Activated T-cell treated with anti-CD3 and anti-CD28 coated beads, Interleukin-2, amount 50 U/mL, for 4 hours (primary cell): ENCODE results near the gene PPM1H. TPM values are rescaled to one million over a fixed set of nuclear protein-coding genes. Genes with fewer than 3 reads are reported as not detected.
A peak's percentile ranks its signal among the peaks of the same experiment; 100 is the strongest.
"Not testable (repeated sequence)": the region's sequence is repeated elsewhere in the genome, so short reads cannot be mapped to it uniquely, and the experiment has no call there.

Source experiments
- ATAC-seq, 2 donors: fragments of 200-7000 bp; cut with Tn5 transposase; one replicate each; pipeline ENCODE4 v1.10.0; 2021
- DNase-seq: peaks from one replicate; pipeline ENCODE4 v3.0.0-alpha.2; 2020
- H3K27me3 Mint-ChIP-seq: one replicate; pipeline ENCODE4 v1.8.0; 2021; ENCODE audit warnings: low read depth, mixed read lengths
- H3K36me3 Mint-ChIP-seq: one replicate; pipeline ENCODE4 v1.8.0; 2022; ENCODE audit warnings: mixed read lengths; ENCODE audit not compliant: insufficient read depth
- H3K4me1 Mint-ChIP-seq: one replicate; pipeline ENCODE4 v1.8.0; 2021; ENCODE audit warnings: low read depth, mixed read lengths
- H3K4me3 Mint-ChIP-seq: one replicate; pipeline ENCODE4 v1.8.0; 2021; ENCODE audit warnings: mild to moderate bottlenecking, moderate library complexity, mixed read lengths
- H3K9me3 Mint-ChIP-seq: one replicate; pipeline ENCODE4 v1.8.0; 2021; ENCODE audit warnings: mixed read lengths
- total RNA-seq, 3 donors: library from RNA; stranded (reverse); gene quantifications; one replicate each; pipeline ENCODE4 v1.2.1, GENCODE V29; 2021

PPM1H gene, protein sequence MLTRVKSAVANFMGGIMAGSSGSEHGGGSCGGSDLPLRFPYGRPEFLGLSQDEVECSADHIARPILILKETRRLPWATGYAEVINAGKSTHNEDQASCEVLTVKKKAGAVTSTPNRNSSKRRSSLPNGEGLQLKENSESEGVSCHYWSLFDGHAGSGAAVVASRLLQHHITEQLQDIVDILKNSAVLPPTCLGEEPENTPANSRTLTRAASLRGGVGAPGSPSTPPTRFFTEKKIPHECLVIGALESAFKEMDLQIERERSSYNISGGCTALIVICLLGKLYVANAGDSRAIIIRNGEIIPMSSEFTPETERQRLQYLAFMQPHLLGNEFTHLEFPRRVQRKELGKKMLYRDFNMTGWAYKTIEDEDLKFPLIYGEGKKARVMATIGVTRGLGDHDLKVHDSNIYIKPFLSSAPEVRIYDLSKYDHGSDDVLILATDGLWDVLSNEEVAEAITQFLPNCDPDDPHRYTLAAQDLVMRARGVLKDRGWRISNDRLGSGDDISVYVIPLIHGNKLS
- total RNA-seq = under 1 TPM; 0.03 to 0.25 (median 0.19) TPM

- Mint-ChIP-seq H3K36me3 (no peaks in the 10 kb centered on the region), H3K9me3 (no peaks in the 10 kb centered on the region), H3K4me3 (peak within 1 kb of the TSS; percentile 78), H3K4me1 (peaks cover 13% of the 10 kb centered on the region), H3K27me3 (peaks cover 44% of the 10 kb centered on the region)
- DNase-seq (no peak), ATAC-seq (peak; percentile 72 to 73)
These were observed at the start of gene PPM1H for GRCh38 chr12:62934799-62935674. Gene PPM1H (minus strand): TSS chr12:62935150. CDS start chr12:62934736, 414 bp downstream.

GRCh38 chr12:62983594-62983993 lies 48.6 kb upstream of the PPM1H start:
- no peaks in the 10 kb centered on the region for H3K9me3 Mint-ChIP-seq
- H3K4me1 Mint-ChIP-seq = no peaks in the 10 kb centered on the region
- ATAC-seq (no peak), DNase-seq (no peak)
- H3K27me3 Mint-ChIP-seq = no peaks in the 10 kb centered on the region
- H3K4me3 Mint-ChIP-seq = no peak overlapping the region
- no peaks in the 10 kb centered on the region for H3K36me3 Mint-ChIP-seq

- DNase-seq (no peak), ATAC-seq (no peak)
- no peaks in the 10 kb centered on the region for H3K4me1 Mint-ChIP-seq
- H3K4me3 Mint-ChIP-seq = no peak overlapping the region
- no peaks in the 10 kb centered on the region for H3K27me3 Mint-ChIP-seq
- H3K36me3 Mint-ChIP-seq = no peaks in the 10 kb centered on the region
- no peaks in the 10 kb centered on the region for H3K9me3 Mint-ChIP-seq
These were observed 43.8 kb upstream of the PPM1H start for GRCh38 chr12:62978768-62979167.

- no peaks in the 10 kb centered on the region for H3K9me3 Mint-ChIP-seq
- no peak for ATAC-seq
- no peaks in the 10 kb centered on the region for H3K36me3 Mint-ChIP-seq
- no peaks in the 10 kb centered on the region for H3K27me3 Mint-ChIP-seq
- DNase-seq = no peak
- no peaks in the 10 kb centered on the region for H3K4me1 Mint-ChIP-seq
- no peak overlapping the region for H3K4me3 Mint-ChIP-seq
These were observed 42.9 kb upstream of the PPM1H start for GRCh38 chr12:62977883-62978282.

DNA sequence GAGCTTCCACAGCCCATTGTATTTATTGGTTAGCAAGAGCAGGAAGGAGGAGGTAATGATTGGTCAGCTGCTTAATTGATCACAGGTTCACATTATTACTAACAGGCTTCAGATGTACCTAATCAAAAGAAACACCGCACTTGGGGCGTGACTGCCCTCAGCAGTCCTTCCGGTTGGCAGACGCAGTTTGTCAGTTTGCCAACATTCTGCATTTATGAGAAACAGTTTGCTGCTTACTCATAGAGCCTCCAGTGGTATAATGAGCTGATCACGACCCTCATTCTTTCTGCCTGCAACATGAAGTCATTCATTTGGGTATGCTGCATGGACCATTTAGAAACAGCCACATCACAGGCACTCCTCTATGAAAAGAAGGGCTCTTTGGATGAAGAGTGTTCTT lies 42.5 kb upstream of the PPM1H start:
- H3K27me3 Mint-ChIP-seq = no peaks in the 10 kb centered on the region
- DNase-seq (no peak), ATAC-seq (no peak)
- H3K4me3 Mint-ChIP-seq = no peak overlapping the region
- H3K36me3 Mint-ChIP-seq = no peaks in the 10 kb centered on the region
- H3K9me3 Mint-ChIP-seq = no peaks in the 10 kb centered on the region
- no peaks in the 10 kb centered on the region for H3K4me1 Mint-ChIP-seq

GRCh38 chr12:62976110-62976662 lies 41.2 kb upstream of the PPM1H start:
- Mint-ChIP-seq H3K4me1 (no peaks in the 10 kb centered on the region), H3K9me3 (no peaks in the 10 kb centered on the region), H3K4me3 (no peak overlapping the region), H3K36me3 (no peaks in the 10 kb centered on the region), H3K27me3 (no peaks in the 10 kb centered on the region)
- ATAC-seq = no peak
- DNase-seq = no peak

DNA sequence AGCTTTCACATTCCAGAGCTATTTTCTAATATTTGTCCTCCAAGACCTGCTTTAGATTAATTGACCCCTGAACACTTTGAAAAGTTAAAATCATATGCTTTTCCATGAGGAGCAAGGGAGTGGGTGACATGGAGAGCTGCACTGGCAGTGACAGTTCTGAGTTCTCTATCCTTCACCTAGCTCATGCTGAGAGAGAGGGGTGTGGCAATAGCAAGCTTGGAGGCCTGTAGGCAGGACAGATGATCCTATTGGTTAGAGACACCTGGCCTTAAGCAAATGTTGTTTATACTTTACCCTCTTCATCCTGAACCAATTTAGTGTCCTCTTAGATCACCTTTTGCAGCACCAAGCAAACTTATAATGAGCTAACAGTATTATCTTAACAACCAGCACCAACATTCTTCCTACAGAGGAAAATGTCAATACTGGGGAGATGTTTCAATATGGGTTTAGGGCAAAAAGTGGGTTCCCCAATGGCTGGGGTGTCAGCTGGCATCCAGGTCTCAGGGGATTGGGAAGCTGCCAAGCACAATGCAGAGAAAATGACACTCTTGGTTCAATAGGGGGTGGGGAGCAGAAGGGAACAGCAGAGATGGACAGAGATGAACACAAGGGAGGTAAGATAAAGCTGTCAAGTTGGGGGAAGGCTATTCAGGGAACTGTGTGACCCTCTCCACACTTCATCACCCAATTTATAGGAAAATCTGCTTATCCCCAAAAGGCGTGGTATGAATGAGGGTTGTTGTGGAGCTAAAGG lies 37.0 kb upstream of the PPM1H start:
- H3K4me1 Mint-ChIP-seq = no peaks in the 10 kb centered on the region
- H3K36me3 Mint-ChIP-seq = no peaks in the 10 kb centered on the region
- no peaks in the 10 kb centered on the region for H3K27me3 Mint-ChIP-seq
- no peaks in the 10 kb centered on the region for H3K9me3 Mint-ChIP-seq
- no peak for DNase-seq
- no peak overlapping the region for H3K4me3 Mint-ChIP-seq
- ATAC-seq = no peak

- H3K4me3 Mint-ChIP-seq = no peak overlapping the region
- H3K9me3 Mint-ChIP-seq = no peaks in the 10 kb centered on the region
- DNase-seq (no peak), ATAC-seq (no peak)
- no peaks in the 10 kb centered on the region for H3K4me1 Mint-ChIP-seq
- H3K27me3 Mint-ChIP-seq = no peaks in the 10 kb centered on the region
- H3K36me3 Mint-ChIP-seq = no peaks in the 10 kb centered on the region
These were observed 34.7 kb upstream of the PPM1H start for GRCh38 chr12:62969695-62970094.

DNA sequence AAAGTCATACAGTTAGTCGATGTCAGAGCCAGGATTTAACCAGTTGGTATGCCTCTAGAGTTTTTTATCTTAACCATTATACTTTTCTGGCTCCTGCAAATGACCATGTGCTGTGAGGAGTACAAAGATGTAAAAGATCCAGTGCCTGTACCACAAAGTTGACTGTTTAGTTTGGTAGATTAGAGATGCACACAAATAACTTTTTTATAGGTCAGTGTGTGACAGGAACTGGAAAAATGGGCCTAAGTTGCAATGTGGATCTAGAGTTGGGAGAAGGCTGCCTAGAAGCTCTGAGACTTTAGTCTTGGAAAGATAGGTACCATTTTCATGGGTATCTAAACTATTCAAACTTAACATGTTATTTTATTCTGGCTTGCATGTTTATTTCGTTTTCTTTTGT lies 32.8 kb upstream of the PPM1H start:
- Mint-ChIP-seq H3K36me3 (no peaks in the 10 kb centered on the region), H3K9me3 (no peaks in the 10 kb centered on the region), H3K4me1 (no peaks in the 10 kb centered on the region), H3K27me3 (no peaks in the 10 kb centered on the region), H3K4me3 (no peak overlapping the region)
- no peak for ATAC-seq
- no peak for DNase-seq

- H3K4me3 Mint-ChIP-seq = no peak overlapping the region
- H3K4me1 Mint-ChIP-seq = no peaks in the 10 kb centered on the region
- H3K36me3 Mint-ChIP-seq = no peaks in the 10 kb centered on the region
- no peaks in the 10 kb centered on the region for H3K9me3 Mint-ChIP-seq
- DNase-seq = no peak
- H3K27me3 Mint-ChIP-seq = no peaks in the 10 kb centered on the region
- no peak for ATAC-seq
These were observed 32.1 kb upstream of the PPM1H start for GRCh38 chr12:62966990-62967506.

- DNase-seq, ATAC-seq, H3K27me3 Mint-ChIP-seq, H3K36me3 Mint-ChIP-seq, H3K4me1 Mint-ChIP-seq, H3K9me3 Mint-ChIP-seq, H3K4me3 Mint-ChIP-seq: not testable (repeated sequence)
These were observed 31.6 kb upstream of the PPM1H start for GRCh38 chr12:62966446-62966989.

- not testable (repeated sequence) for H3K27me3 Mint-ChIP-seq, H3K4me3 Mint-ChIP-seq, ATAC-seq, H3K9me3 Mint-ChIP-seq, H3K36me3 Mint-ChIP-seq, DNase-seq, H3K4me1 Mint-ChIP-seq
These were observed 30.8 kb upstream of the PPM1H start for GRCh38 chr12:62965700-62966099.

GRCh38 chr12:62965242-62965641 lies 30.3 kb upstream of the PPM1H start:
- not testable (repeated sequence) for ATAC-seq, H3K9me3 Mint-ChIP-seq, H3K27me3 Mint-ChIP-seq, H3K36me3 Mint-ChIP-seq, DNase-seq, H3K4me1 Mint-ChIP-seq, H3K4me3 Mint-ChIP-seq
